SK-N-SH (cell line): ENCODE data around the gene CLSTN2.

Experiments used
- ELF1 ChIP-seq: IDR thresholded peaks from 2 replicates; pipeline ENCODE4 v1.4.0; 2012
- EZH2phosphoT487 ChIP-seq: fragments of 200-600 bp; sonication (generic); IDR thresholded peaks from 2 replicates; pipeline ENCODE4 v1.6.1; 2017; ENCODE audit warnings: low read depth, mixed run types, mild to moderate bottlenecking, antibody characterized with exemption, moderate library complexity, borderline replicate concordance
- GATA2 ChIP-seq: sonication (generic); formaldehyde crosslinking; IDR thresholded peaks from 2 replicates; pipeline ENCODE4 v1.5.0; 2020; ENCODE audit warnings: mild to moderate bottlenecking, missing genetic modification reagents
- JUND ChIP-seq: IDR thresholded peaks from 2 replicates; pipeline ENCODE4 v1.4.0; 2012
- POLR2AphosphoS5 ChIP-seq: IDR thresholded peaks from 2 replicates; pipeline ENCODE4 v1.6.1; 2012; ENCODE audit warnings: low read depth, low read length
- REST ChIP-seq: IDR thresholded peaks from 2 replicates; pipeline ENCODE4 v1.6.1; 2012; ENCODE audit warnings: mild to moderate bottlenecking, low read depth, low read length, moderate library complexity
- SIN3A ChIP-seq: IDR thresholded peaks from 2 replicates; pipeline ENCODE4 v1.6.1; 2012; ENCODE audit warnings: low read depth, mild to moderate bottlenecking, low read length, moderate library complexity, borderline replicate concordance
- TAF1 ChIP-seq: IDR thresholded peaks from 2 replicates; pipeline ENCODE4 v1.6.1; 2012; ENCODE audit warnings: low read depth, mild to moderate bottlenecking, low read length, moderate library complexity, borderline replicate concordance
- USF1 ChIP-seq: IDR thresholded peaks from 2 replicates; pipeline ENCODE4 v1.4.0; 2012; ENCODE audit warnings: low read depth, borderline replicate concordance
- ZBTB33 ChIP-seq: IDR thresholded peaks from 2 replicates; pipeline ENCODE4 v1.4.0; 2012; ENCODE audit warnings: low read depth, borderline replicate concordance
- TF ChIP-seq, protein P1 (sequence below): fragments of 200-600 bp; sonication (generic); IDR thresholded peaks from 2 replicates; pipeline ENCODE4 v1.6.1; 2017; ENCODE audit warnings: antibody characterized with exemption, mild to moderate bottlenecking, moderate library complexity

GRCh38 chr3:140187656-140188221 lies 252.8 kb downstream of the CLSTN2 start:
- TF ChIP-seq, protein P1, sequence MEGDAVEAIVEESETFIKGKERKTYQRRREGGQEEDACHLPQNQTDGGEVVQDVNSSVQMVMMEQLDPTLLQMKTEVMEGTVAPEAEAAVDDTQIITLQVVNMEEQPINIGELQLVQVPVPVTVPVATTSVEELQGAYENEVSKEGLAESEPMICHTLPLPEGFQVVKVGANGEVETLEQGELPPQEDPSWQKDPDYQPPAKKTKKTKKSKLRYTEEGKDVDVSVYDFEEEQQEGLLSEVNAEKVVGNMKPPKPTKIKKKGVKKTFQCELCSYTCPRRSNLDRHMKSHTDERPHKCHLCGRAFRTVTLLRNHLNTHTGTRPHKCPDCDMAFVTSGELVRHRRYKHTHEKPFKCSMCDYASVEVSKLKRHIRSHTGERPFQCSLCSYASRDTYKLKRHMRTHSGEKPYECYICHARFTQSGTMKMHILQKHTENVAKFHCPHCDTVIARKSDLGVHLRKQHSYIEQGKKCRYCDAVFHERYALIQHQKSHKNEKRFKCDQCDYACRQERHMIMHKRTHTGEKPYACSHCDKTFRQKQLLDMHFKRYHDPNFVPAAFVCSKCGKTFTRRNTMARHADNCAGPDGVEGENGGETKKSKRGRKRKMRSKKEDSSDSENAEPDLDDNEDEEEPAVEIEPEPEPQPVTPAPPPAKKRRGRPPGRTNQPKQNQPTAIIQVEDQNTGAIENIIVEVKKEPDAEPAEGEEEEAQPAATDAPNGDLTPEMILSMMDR = no peak
- TF ChIP-seq JUND (no peak), ELF1 (no peak), SIN3A (no peak), TAF1 (no peak), USF1 (no peak), REST (no peak), POLR2AphosphoS5 (no peak), ZBTB33 (no peak), GATA2 (CRISPR knock-in tag) (no peak), EZH2phosphoT487 (no peak)
